Fibroblast of skin of scalp (primary cell): ENCODE results near the gene HERC4. TPM values are rescaled to one million over a fixed set of nuclear protein-coding genes. Genes with fewer than 3 reads are reported as not detected.
A peak's percentile ranks its signal among the peaks of the same experiment; 100 is the strongest.

Source experiments
- DNase-seq: peaks from one replicate; pipeline ENCODE4 v3.0.0-alpha.2; 2013
- polyA plus RNA-seq, 2 experiments: library from polyadenylated mRNA; unstranded; fragments of 120-200 nt; gene quantifications; one replicate each; pipeline ENCODE4 v1.2.1, GENCODE V29; 2013; ENCODE audit not compliant: insufficient read length in 2 of 2

HERC4 gene
- polyA plus RNA-seq (2013, experiment 1 of 2; ENCODE audit: insufficient read length) = 34.0 TPM
- 34.8 TPM for polyA plus RNA-seq (2013, experiment 2 of 2; ENCODE audit: insufficient read length)

- DNase-seq = peak; percentile 96
Measured at GRCh38 chr10:68074775-68075549, at the start of gene HERC4. Gene HERC4, minus strand, starts transcription at chr10:68075283. Its CDS starts 2,175 bp downstream, at chr10:68073108.

GRCh38 chr10:68124718-68125117, 49.6 kb upstream of the HERC4 start:
- no peak for DNase-seq

GRCh38 chr10:68121852-68122251, 46.8 kb upstream of the HERC4 start:
- peak; percentile 68 for DNase-seq

GRCh38 chr10:68121020-68121743, 46.1 kb upstream of the HERC4 start:
- DNase-seq = no peak

GRCh38 chr10:68118657-68119056, 43.6 kb upstream of the HERC4 start:
- no peak for DNase-seq

GRCh38 chr10:68112837-68113236, 37.8 kb upstream of the HERC4 start:
- no peak for DNase-seq

- DNase-seq = no peak
Measured at GRCh38 chr10:68111584-68111983, 36.5 kb upstream of the HERC4 start.

- peak; percentile 39 for DNase-seq
Measured at GRCh38 chr10:68110027-68110426, 34.9 kb upstream of the HERC4 start.

- DNase-seq = no peak
Measured at GRCh38 chr10:68109331-68109730, 34.2 kb upstream of the HERC4 start, which contains the start of gene MYPN. Gene MYPN, plus strand, starts transcription at chr10:68109488. Its CDS starts 11,951 bp downstream, at chr10:68121439.

GRCh38 chr10:68108653-68109052, 33.6 kb upstream of the HERC4 start:
- no peak for DNase-seq

GRCh38 chr10:68108051-68108450, 33.0 kb upstream of the HERC4 start:
- DNase-seq = no peak

GRCh38 chr10:68107651-68108050, 32.6 kb upstream of the HERC4 start:
- no peak for DNase-seq

GRCh38 chr10:68106656-68107055, 31.6 kb upstream of the HERC4 start:
- DNase-seq = peak; percentile 95

GRCh38 chr10:68105820-68106219, 30.7 kb upstream of the HERC4 start:
- DNase-seq = peak; percentile 72

GRCh38 chr10:68103901-68104300, 28.8 kb upstream of the HERC4 start:
- DNase-seq = no peak

GRCh38 chr10:68103261-68103878, 28.3 kb upstream of the HERC4 start:
- DNase-seq = no peak

GRCh38 chr10:68101066-68101465, 26.0 kb upstream of the HERC4 start:
- DNase-seq = no peak

GRCh38 chr10:68099736-68100135, 24.7 kb upstream of the HERC4 start:
- DNase-seq = peak; percentile 65

- peak; percentile 79 for DNase-seq
Measured at GRCh38 chr10:68096913-68097516, 21.9 kb upstream of the HERC4 start.

GRCh38 chr10:68095153-68095552, 20.1 kb upstream of the HERC4 start:
- DNase-seq = peak; percentile 68

- DNase-seq = peak; percentile 43
Measured at GRCh38 chr10:68092512-68092911, 17.4 kb upstream of the HERC4 start.

GRCh38 chr10:68090586-68090985, 15.5 kb upstream of the HERC4 start:
- DNase-seq = no peak

- DNase-seq = no peak
Measured at GRCh38 chr10:68088740-68089139, 13.7 kb upstream of the HERC4 start.
